Esophagus (tissue), 2 donors: ENCODE measurements around the gene EFTUD2. TPM values are rescaled to one million over a fixed set of nuclear protein-coding genes. Genes with fewer than 3 reads are reported as not detected.

Source experiments
- H3K27ac ChIP-seq, 2 donors: one replicate each; pipeline ENCODE4 v1.5.1; 2013; ENCODE audit warnings: low read depth in 2 of 2, mild to moderate bottlenecking in 2 of 2, inconsistent platforms in 1 of 2, low read length in 1 of 2, moderate library complexity in 1 of 2
- H3K27me3 ChIP-seq, 2 donors: one replicate each; pipeline ENCODE4 v1.6.1; 2013; ENCODE audit warnings: low read length in 2 of 2, control low read depth in 1 of 2, mild to moderate bottlenecking in 1 of 2; ENCODE audit not compliant: insufficient read depth in 2 of 2, control insufficient read depth in 1 of 2
- H3K36me3 ChIP-seq, 2 donors: one replicate each; pipeline ENCODE4 v1.6.1; 2013; ENCODE audit warnings: low read length in 1 of 2; ENCODE audit not compliant: control insufficient read depth in 2 of 2, insufficient read depth in 2 of 2
- H3K4me1 ChIP-seq, 2 donors: one replicate each; pipeline ENCODE4 v1.6.1; 2013; ENCODE audit warnings: low read length in 1 of 2; ENCODE audit not compliant: control insufficient read depth in 2 of 2, insufficient read depth in 2 of 2
- H3K4me3 ChIP-seq, 2 donors: one replicate each; pipeline ENCODE4 v1.5.1; 2013; ENCODE audit warnings: low read length in 2 of 2, mild to moderate bottlenecking in 2 of 2, low read depth in 1 of 2, moderate library complexity in 1 of 2
- H3K9me3 ChIP-seq, 2 donors: one replicate each; pipeline ENCODE4 v1.6.1; 2013; ENCODE audit warnings: mild to moderate bottlenecking in 2 of 2, low read depth in 1 of 2, low read length in 1 of 2, moderate library complexity in 1 of 2; ENCODE audit not compliant: control insufficient read depth in 2 of 2, insufficient read depth in 1 of 2
- WGBS, 2 donors: extraction: QIAGEN DNeasy Blood & Tissue Kit; methylation state at CpG; one replicate each; pipeline ENCODE4 v1.1.7; 2013; 5-methylcytosine and 5-hydroxymethylcytosine counted together
- polyA plus RNA-seq, 2 donors: library from polyadenylated mRNA; stranded (reverse); fragments of 200-250 nt; gene quantifications; one replicate each; pipeline ENCODE4 v1.2.3, GENCODE V29; 2013
- donor health status: healthy with polysubstance abuse.
- donor health status: Bipolar disorder and iron deficiency.

EFTUD2 gene
- polyA plus RNA-seq, 2 donors = 15.8 to 38.4 TPM

GRCh38 chr17:44863061-44863918, 36.0 kb downstream of the EFTUD2 start:
- 80 to 88% methylated on average over 12 of the region's 12 CpGs for WGBS, 2 donors

GRCh38 chr17:44862278-44862914, 36.8 kb downstream of the EFTUD2 start:
- Histone ChIP-seq H3K36me3 (peaks cover 19 to 39% of the 10 kb centered on the region in 2 donors), H3K4me1 (no peaks in the 10 kb centered on the region), H3K27ac (no peak overlapping the region), H3K4me3 (no peak overlapping the region), H3K9me3 (no peaks in the 10 kb centered on the region), H3K27me3 (no peaks in the 10 kb centered on the region)
- WGBS, 2 donors = 87 to 93% methylated on average over 9 of the region's 9 CpGs

More at GRCh38 chr17:44863061-44863918, 36.0 kb downstream of the EFTUD2 start:
- Histone ChIP-seq H3K27ac (no peak overlapping the region), H3K4me3 (no peak overlapping the region), H3K27me3 (no peaks in the 10 kb centered on the region), H3K4me1 (no peaks in the 10 kb centered on the region), H3K36me3 (peaks cover 18 to 42% of the 10 kb centered on the region in 2 donors), H3K9me3 (no peaks in the 10 kb centered on the region)

- H3K27ac ChIP-seq = no peak overlapping the region
- no peaks in the 10 kb centered on the region for H3K4me1 ChIP-seq
- 83 to 93% methylated on average over 5 of the region's 5 CpGs for WGBS, 2 donors
- no peak overlapping the region for H3K4me3 ChIP-seq
- peaks cover 31 to 43% of the 10 kb centered on the region in 2 donors for H3K36me3 ChIP-seq
- H3K9me3 ChIP-seq = no peaks in the 10 kb centered on the region
- no peaks in the 10 kb centered on the region for H3K27me3 ChIP-seq
These were observed 39.5 kb downstream of the EFTUD2 start for GRCh38 chr17:44859701-44860100.

GRCh38 chr17:44854192-44854591, 45.1 kb downstream of the EFTUD2 start:
- no peaks in the 10 kb centered on the region for H3K4me1 ChIP-seq
- H3K4me3 ChIP-seq = no peak overlapping the region
- H3K27me3 ChIP-seq = no peaks in the 10 kb centered on the region
- H3K27ac ChIP-seq = no peak overlapping the region
- H3K9me3 ChIP-seq = no peaks in the 10 kb centered on the region
- WGBS, 2 donors = 94 to 96% methylated on average over 5 of the region's 5 CpGs
- H3K36me3 ChIP-seq = peaks cover 35 to 54% of the 10 kb centered on the region in 2 donors

DNA sequence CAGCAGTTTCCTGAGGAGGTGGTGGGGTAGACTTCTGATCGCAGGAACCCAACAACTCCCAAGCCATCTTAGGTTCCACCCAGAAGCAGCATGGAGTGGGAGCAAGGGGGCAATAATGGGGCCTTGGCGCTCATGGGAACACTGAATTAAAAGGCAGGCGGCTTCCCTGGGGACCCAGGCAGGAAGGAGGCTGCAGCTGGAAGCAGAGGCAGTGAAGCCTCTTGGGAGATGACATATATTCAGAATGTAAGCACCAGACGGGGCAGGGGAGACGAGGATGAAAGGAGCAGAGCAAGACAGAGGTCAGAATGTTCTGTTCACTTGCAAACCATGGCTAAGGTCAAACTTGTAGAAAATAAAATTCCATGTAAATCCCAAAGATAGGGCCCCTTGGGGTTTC, 48.6 kb downstream of the EFTUD2 start:
- H3K27ac ChIP-seq = no peak overlapping the region
- H3K36me3 ChIP-seq = peaks cover 21 to 43% of the 10 kb centered on the region in 2 donors
- H3K4me1 ChIP-seq = no peaks in the 10 kb centered on the region
- no peaks in the 10 kb centered on the region for H3K27me3 ChIP-seq
- no peaks in the 10 kb centered on the region for H3K9me3 ChIP-seq
- H3K4me3 ChIP-seq = no peak overlapping the region
- 81 to 88% methylated on average over 5 of the region's 5 CpGs for WGBS, 2 donors

DNA sequence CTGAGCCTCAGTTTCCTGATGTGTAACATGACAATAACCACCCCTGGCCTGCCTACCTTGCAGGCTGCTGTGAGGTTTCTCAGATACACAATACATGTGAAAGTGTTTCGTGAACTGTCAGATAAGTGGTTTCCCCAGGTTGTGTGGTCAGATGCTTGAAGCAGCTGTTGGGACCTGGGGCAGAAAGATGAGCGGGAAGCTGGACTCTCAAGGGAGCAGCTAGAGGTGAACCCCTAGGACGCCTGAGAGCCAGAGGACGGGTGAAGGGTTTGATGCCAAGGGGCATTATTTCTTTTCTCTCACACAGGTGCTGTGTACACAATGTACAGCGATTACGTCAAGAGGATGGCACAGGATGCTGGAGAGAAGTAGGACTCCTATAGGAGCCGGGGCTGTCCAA, 49.2 kb downstream of the EFTUD2 start:
- H3K9me3 ChIP-seq = no peaks in the 10 kb centered on the region
- peaks cover 21 to 42% of the 10 kb centered on the region in 2 donors for H3K36me3 ChIP-seq
- 73 to 86% methylated on average over 7 of the region's 7 CpGs for WGBS, 2 donors
- no peaks in the 10 kb centered on the region for H3K4me1 ChIP-seq
- H3K27ac ChIP-seq = no peak overlapping the region
- H3K27me3 ChIP-seq = no peaks in the 10 kb centered on the region
- H3K4me3 ChIP-seq = no peak overlapping the region

- H3K4me3 ChIP-seq = no peak overlapping the region
- no peaks in the 10 kb centered on the region for H3K27me3 ChIP-seq
- no peaks in the 10 kb centered on the region for H3K4me1 ChIP-seq
- no peaks in the 10 kb centered on the region for H3K9me3 ChIP-seq
- peaks cover 13 to 32% of the 10 kb centered on the region in 2 donors for H3K36me3 ChIP-seq
- WGBS, 2 donors = 89 to 91% methylated on average over 12 of the region's 12 CpGs
- H3K27ac ChIP-seq = no peak overlapping the region
These were observed 50.2 kb downstream of the EFTUD2 start for GRCh38 chr17:44848961-44849489.

GRCh38 chr17:44848257-44848795, 50.9 kb downstream of the EFTUD2 start:
- no peaks in the 10 kb centered on the region for H3K27me3 ChIP-seq
- no peak overlapping the region for H3K4me3 ChIP-seq
- 62 to 64% methylated on average over 6 of the region's 6 CpGs for WGBS, 2 donors
- no peaks in the 10 kb centered on the region for H3K9me3 ChIP-seq
- peaks cover 6 to 27% of the 10 kb centered on the region in 2 donors for H3K36me3 ChIP-seq
- H3K27ac ChIP-seq = no peak overlapping the region
- H3K4me1 ChIP-seq = no peaks in the 10 kb centered on the region

GRCh38 chr17:44847586-44847985, 51.7 kb downstream of the EFTUD2 start, which contains the start of gene HIGD1B:
HIGD1B (plus strand) TSS chr17:44847883; CDS start chr17:44848153, 270 bp downstream.
- Histone ChIP-seq H3K27ac (no peak within 1 kb of the TSS), H3K27me3 (no peaks in the 10 kb centered on the region), H3K9me3 (no peaks in the 10 kb centered on the region), H3K36me3 (peaks cover 6 to 22% of the 10 kb centered on the region in 2 donors), H3K4me3 (no peak within 1 kb of the TSS), H3K4me1 (no peaks in the 10 kb centered on the region)
- 67 to 74% methylated on average over 2 of the region's 2 CpGs for WGBS, 2 donors
